MCF 10A (cell line): ENCODE results near the gene EPHA6. TPM values are rescaled to one million over a fixed set of nuclear protein-coding genes. Genes with fewer than 3 reads are reported as not detected.

Source experiments
- BruUV-seq: library from RNA; stranded (reverse); fragments of 400-500 nt; replicated peaks from 2 replicates; lab custom pipeline; 2021; lab: Mats Ljungman, UMichigan
- CTCF ChIA-PET: fragments of 300-600 bp; sonication (Branson Sonifier 250); formaldehyde crosslinking; extraction: SDS; loops from one replicate; lab custom pipeline; 2021; ENCODE audit warnings: antibody characterized with exemption, inconsistent platforms; lab: Yijun Ruan, JAX
- POLR2A ChIA-PET: fragments of 300-600, 350-650 bp; sonication (Branson Sonifier 250); formaldehyde crosslinking; extraction: SDS; loops from one replicate; lab custom pipeline; 2020; ENCODE audit warnings: antibody characterized with exemption, inconsistent platforms; lab: Yijun Ruan, JAX
- DNase-seq: peaks from one replicate; pipeline ENCODE4 v3.0.0-alpha.2; 2018; ENCODE audit not compliant: unreplicated experiment
- H3K27ac Mint-ChIP-seq: one replicate; pipeline ENCODE4 v1.8.0; 2022; ENCODE audit warnings: mild to moderate bottlenecking, low read depth, mixed read lengths; ENCODE audit not compliant: unreplicated experiment
- H3K27me3 Mint-ChIP-seq: one replicate; pipeline ENCODE4 v1.8.0; 2022; ENCODE audit warnings: mixed read lengths; ENCODE audit not compliant: insufficient read depth, unreplicated experiment
- H3K36me3 Mint-ChIP-seq: one replicate; pipeline ENCODE4 v1.8.0; 2022; ENCODE audit warnings: mild to moderate bottlenecking, moderate library complexity, mixed read lengths; ENCODE audit not compliant: insufficient read depth, unreplicated experiment
- H3K4me1 Mint-ChIP-seq: one replicate; pipeline ENCODE4 v1.8.0; 2022; ENCODE audit warnings: mixed read lengths; ENCODE audit not compliant: insufficient read depth, unreplicated experiment
- H3K4me3 Mint-ChIP-seq: one replicate; pipeline ENCODE4 v1.8.0; 2022; ENCODE audit warnings: mild to moderate bottlenecking, moderate library complexity, mixed read lengths; ENCODE audit not compliant: unreplicated experiment
- H3K9me3 Mint-ChIP-seq: one replicate; pipeline ENCODE4 v1.8.0; 2022; ENCODE audit warnings: mixed read lengths; ENCODE audit not compliant: unreplicated experiment
- CTCF ChIP-seq: fragments of 200-600 bp; IDR thresholded peaks from one replicate; pipeline ENCODE4 v1.8.0; 2022; ENCODE audit warnings: antibody characterized with exemption, mild to moderate bottlenecking; ENCODE audit not compliant: unreplicated experiment
- intact Hi-C: fragments of 100-400 bp; cut with micrococcal nuclease; formaldehyde crosslinking; loops from 2 replicates; pipeline ENCODE4 v1.14.1; 2022
- total RNA-seq: library from RNA; stranded (reverse); gene quantifications from 2 replicates; pipeline ENCODE4 v1.2.3, GENCODE V29; 2022

Gene EPHA6
- total RNA-seq, 1 experiment from 2014 or later = 0.33 TPM

GRCh38 chr3:97684490-97684889, 870.1 kb downstream of the EPHA6 start:
- ChIA-PET POLR2A (no interaction called here), CTCF (no interaction called here)
- H3K9me3 Mint-ChIP-seq = no peaks in the 10 kb centered on the region
- intact Hi-C loops = no loop called here
- no peak overlapping the region for H3K4me3 Mint-ChIP-seq
- no peaks in the 10 kb centered on the region for H3K36me3 Mint-ChIP-seq
- H3K4me1 Mint-ChIP-seq = no peaks in the 10 kb centered on the region
- no peak overlapping the region for H3K27ac Mint-ChIP-seq
- no peak for TF ChIP-seq CTCF
- no TSS peak for BruUV-seq
- peaks cover 60% of the 10 kb centered on the region for H3K27me3 Mint-ChIP-seq
- no peak for DNase-seq

GRCh38 chr3:97686258-97686657, 871.9 kb downstream of the EPHA6 start:
- no peak for DNase-seq
- no peak overlapping the region for H3K4me3 Mint-ChIP-seq
- no TSS peak for BruUV-seq
- POLR2A ChIA-PET = no interaction called here
- H3K27me3 Mint-ChIP-seq = peaks cover 42% of the 10 kb centered on the region
- H3K36me3 Mint-ChIP-seq = no peaks in the 10 kb centered on the region
- CTCF ChIA-PET = interaction anchor here (1.8 kb wide), 1 partner anchor 10 kb away, joined by 4 read pairs; no protein-coding TSS in a partner anchor
- no peaks in the 10 kb centered on the region for H3K4me1 Mint-ChIP-seq
- no peak for TF ChIP-seq CTCF
- no peaks in the 10 kb centered on the region for H3K9me3 Mint-ChIP-seq
- H3K27ac Mint-ChIP-seq = no peak overlapping the region
- intact Hi-C loops = no loop called here

- Mint-ChIP-seq H3K9me3 (no peaks in the 10 kb centered on the region), H3K36me3 (no peaks in the 10 kb centered on the region), H3K4me1 (no peaks in the 10 kb centered on the region), H3K27me3 (peaks cover 31% of the 10 kb centered on the region), H3K27ac (no peak overlapping the region), H3K4me3 (no peak overlapping the region)
- no peak for TF ChIP-seq CTCF
- no TSS peak for BruUV-seq
- intact Hi-C loops = no loop called here
- ChIA-PET POLR2A (no interaction called here), CTCF (no interaction called here)
- no peak for DNase-seq
These were observed 873.3 kb downstream of the EPHA6 start for GRCh38 chr3:97687734-97688133.

- POLR2A ChIA-PET = no interaction called here
- intact Hi-C loops = no loop called here
- CTCF ChIA-PET = no interaction called here
- no peaks in the 10 kb centered on the region for H3K9me3 Mint-ChIP-seq
- H3K27ac Mint-ChIP-seq = no peak overlapping the region
- H3K4me1 Mint-ChIP-seq = no peaks in the 10 kb centered on the region
- no peak for DNase-seq
- H3K27me3 Mint-ChIP-seq = peaks cover 18% of the 10 kb centered on the region
- no TSS peak for BruUV-seq
- H3K4me3 Mint-ChIP-seq = no peak overlapping the region
- no peak for TF ChIP-seq CTCF
- H3K36me3 Mint-ChIP-seq = no peaks in the 10 kb centered on the region
These were observed 874.7 kb downstream of the EPHA6 start for GRCh38 chr3:97689111-97689510.
